Natural killer cell (primary cell): ENCODE data around the gene SH2D3A. TPM values are rescaled to one million over a fixed set of nuclear protein-coding genes. Genes with fewer than 3 reads are reported as not detected.

Source experiments
- ATAC-seq, 3 donors: fragments of 150-1000 bp in 2 of 3; fragments of 200-7000 bp in 1 of 3; cut with Tn5 transposase; 1 replicate in 1 of 3; 2 replicates in 2 of 3; pipeline ENCODE4 v1.10.0; 2021; ENCODE audit warnings: mild to moderate bottlenecking in 2 of 3, moderate library complexity in 2 of 3
- DNase-seq, 2 donors: peaks; one replicate each; pipeline versions ENCODE4 v3.0.0 to v3.0.0-alpha.2; 2013 to 2021; ENCODE audit warnings: mixed read lengths in 1 of 2
- H3K27ac ChIP-seq: one replicate; pipeline ENCODE4 v1.5.1; 2013; ENCODE audit warnings: mild to moderate bottlenecking, low read length
- H3K27me3 ChIP-seq: one replicate; pipeline ENCODE4 v1.6.1; 2013; ENCODE audit warnings: low read length; ENCODE audit not compliant: control insufficient read depth, insufficient read depth
- H3K36me3 ChIP-seq: one replicate; pipeline ENCODE4 v1.6.1; 2013; ENCODE audit warnings: low read length; ENCODE audit not compliant: control insufficient read depth, insufficient read depth
- H3K4me1 ChIP-seq: one replicate; pipeline ENCODE4 v1.6.1; 2013; ENCODE audit warnings: low read length; ENCODE audit not compliant: control insufficient read depth, insufficient read depth
- H3K4me3 ChIP-seq: one replicate; pipeline ENCODE4 v1.5.1; 2013; ENCODE audit warnings: low read length
- H3K9me3 ChIP-seq: one replicate; pipeline ENCODE4 v1.6.1; 2013; ENCODE audit warnings: low read length; ENCODE audit not compliant: control insufficient read depth, insufficient read depth
- H3K27ac Mint-ChIP-seq, 2 donors: one replicate each; pipeline ENCODE4 v1.8.0; 2022; ENCODE audit warnings: mild to moderate bottlenecking in 2 of 2, mixed read lengths in 2 of 2, moderate library complexity in 1 of 2
- H3K27me3 Mint-ChIP-seq, 2 donors: one replicate each; pipeline ENCODE4 v1.8.0; 2022; ENCODE audit warnings: low read depth in 2 of 2, mixed read lengths in 2 of 2
- H3K36me3 Mint-ChIP-seq: one replicate; pipeline ENCODE4 v1.8.0; 2022; ENCODE audit warnings: mixed read lengths
- H3K4me1 Mint-ChIP-seq, 2 donors: one replicate each; pipeline ENCODE4 v1.8.0; 2022; ENCODE audit warnings: mixed read lengths in 2 of 2
- H3K4me3 Mint-ChIP-seq: one replicate; pipeline ENCODE4 v1.8.0; 2022; ENCODE audit warnings: mild to moderate bottlenecking, moderate library complexity, mixed read lengths
- H3K9me3 Mint-ChIP-seq, 2 donors: one replicate each; pipeline ENCODE4 v1.8.0; 2022; ENCODE audit warnings: mixed read lengths in 2 of 2
- whole genome bisulfite sequencing: methylation state at CpG from one replicate; pipeline ENCODE4 v1.1.7; 2013; ENCODE audit warnings: missing lambda C conversion rate; ENCODE audit not compliant: insufficient coverage; 5-methylcytosine and 5-hydroxymethylcytosine counted together
- intact Hi-C: fragments of 100-400 bp; cut with micrococcal nuclease; formaldehyde crosslinking; loops from one replicate; pipeline ENCODE4 v1.14.2; 2022
- total RNA-seq, 4 donors: library from RNA; stranded (reverse); fragments of 120-200 nt in 1 of 4; gene quantifications; one replicate each; pipeline versions ENCODE4 v1.2.3 to v1.2.4, GENCODE V29; 2013 to 2022
- TF ChIP-seq, protein P1 (sequence below): fragments of 200-600 bp; IDR thresholded peaks from one replicate; pipeline ENCODE4 v1.8.0; 2022; ENCODE audit warnings: antibody characterized with exemption

Gene SH2D3A
- total RNA-seq, 3 donors from 2014 or later (not counting 1 experiment from before 2014, with no cell fraction given), result 14.6 to 20.1 (median 15.3) TPM

DNA sequence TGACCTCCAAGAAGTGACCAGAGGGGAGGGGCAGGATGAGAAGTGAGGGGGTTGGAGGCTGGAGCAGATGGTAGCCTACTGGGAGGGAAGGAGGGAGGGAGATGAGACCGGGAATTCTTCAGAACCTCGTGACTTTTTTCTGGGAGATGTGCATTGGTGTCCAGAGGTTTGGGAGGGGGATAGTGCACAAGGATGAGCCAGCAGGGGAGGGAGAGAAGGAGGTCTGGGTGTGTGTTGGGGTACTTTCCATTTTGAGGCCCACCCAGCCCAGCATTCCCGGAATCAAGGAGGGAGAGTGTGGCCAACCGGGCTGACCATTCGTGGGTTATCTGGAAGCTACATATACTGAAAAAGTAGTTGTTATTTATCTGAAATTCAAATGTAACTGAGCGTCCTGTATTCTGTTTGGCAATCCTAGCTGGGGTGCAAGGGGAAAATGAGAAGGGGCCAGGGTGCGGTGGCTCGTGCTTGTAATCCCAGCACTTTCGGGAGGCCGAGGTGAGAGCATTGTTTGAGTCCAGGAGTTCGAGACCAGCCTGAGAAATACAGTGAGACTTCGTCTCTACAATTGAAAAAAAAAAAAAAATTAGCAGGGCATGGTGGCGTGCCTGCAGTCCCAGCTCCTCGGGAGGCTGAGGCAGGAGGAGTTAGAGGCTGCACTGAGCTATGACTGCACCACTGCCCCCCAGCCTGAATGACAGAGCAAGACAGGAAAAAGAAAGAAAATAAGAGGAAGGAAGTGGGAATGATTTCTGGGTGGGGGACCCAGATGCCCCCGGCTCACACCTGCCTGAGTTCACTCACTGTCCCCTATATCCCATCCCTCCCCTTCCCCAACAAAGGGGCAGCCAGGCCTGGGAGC, 42.4 kb downstream of the SH2D3A start:
- Mint-ChIP-seq H3K9me3 (no peaks in the 10 kb centered on the region), H3K27ac (no peak overlapping the region), H3K36me3 (no peaks in the 10 kb centered on the region), H3K27me3 (peaks cover 0 to 3% of the 10 kb centered on the region in 2 donors), H3K4me3 (no peak overlapping the region), H3K4me1 (peaks cover 14 to 22% of the 10 kb centered on the region in 2 donors)
- 88% methylated on average over 15 of the region's 15 CpGs for WGBS
- no peak for ATAC-seq
- Histone ChIP-seq H3K36me3 (peaks cover 2% of the 10 kb centered on the region), H3K27ac (no peak overlapping the region), H3K27me3 (no peaks in the 10 kb centered on the region), H3K4me1 (peaks cover 29% of the 10 kb centered on the region), H3K9me3 (no peaks in the 10 kb centered on the region), H3K4me3 (no peak overlapping the region)
- intact Hi-C loops, result no loop called here
- TF ChIP-seq, protein P1, sequence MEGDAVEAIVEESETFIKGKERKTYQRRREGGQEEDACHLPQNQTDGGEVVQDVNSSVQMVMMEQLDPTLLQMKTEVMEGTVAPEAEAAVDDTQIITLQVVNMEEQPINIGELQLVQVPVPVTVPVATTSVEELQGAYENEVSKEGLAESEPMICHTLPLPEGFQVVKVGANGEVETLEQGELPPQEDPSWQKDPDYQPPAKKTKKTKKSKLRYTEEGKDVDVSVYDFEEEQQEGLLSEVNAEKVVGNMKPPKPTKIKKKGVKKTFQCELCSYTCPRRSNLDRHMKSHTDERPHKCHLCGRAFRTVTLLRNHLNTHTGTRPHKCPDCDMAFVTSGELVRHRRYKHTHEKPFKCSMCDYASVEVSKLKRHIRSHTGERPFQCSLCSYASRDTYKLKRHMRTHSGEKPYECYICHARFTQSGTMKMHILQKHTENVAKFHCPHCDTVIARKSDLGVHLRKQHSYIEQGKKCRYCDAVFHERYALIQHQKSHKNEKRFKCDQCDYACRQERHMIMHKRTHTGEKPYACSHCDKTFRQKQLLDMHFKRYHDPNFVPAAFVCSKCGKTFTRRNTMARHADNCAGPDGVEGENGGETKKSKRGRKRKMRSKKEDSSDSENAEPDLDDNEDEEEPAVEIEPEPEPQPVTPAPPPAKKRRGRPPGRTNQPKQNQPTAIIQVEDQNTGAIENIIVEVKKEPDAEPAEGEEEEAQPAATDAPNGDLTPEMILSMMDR, result no peak
- no peak for DNase-seq

DNA sequence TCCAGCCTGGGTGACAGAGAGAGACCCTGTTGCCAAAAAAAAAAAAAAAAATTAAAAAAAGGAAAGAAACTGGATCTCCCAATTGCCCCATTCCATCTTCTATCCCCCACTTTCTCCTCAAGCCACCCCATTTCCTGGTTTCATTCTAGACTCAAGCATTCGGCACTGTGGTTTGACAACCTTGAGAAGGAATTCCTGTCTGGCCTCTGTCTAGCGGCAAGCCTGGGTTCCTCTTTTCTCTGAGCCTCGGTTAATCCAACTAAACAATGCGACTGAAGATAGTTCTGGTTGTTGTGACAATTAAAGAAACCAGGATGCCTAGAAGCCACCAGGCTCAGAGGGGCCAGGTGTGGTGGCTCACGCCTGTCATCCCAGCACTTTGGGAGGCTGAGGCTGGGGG, 43.5 kb downstream of the SH2D3A start:
- DNase-seq (peak in 1 of 2 donors; percentile 33), ATAC-seq (peak in 2 of 3 donors; percentile 28 to 58)
- TF ChIP-seq, protein P1, result no peak
- peaks cover 20 to 28% of the 10 kb centered on the region in 2 donors for H3K4me1 Mint-ChIP-seq
- 18% methylated on average over 5 of the region's 5 CpGs for WGBS
- Histone ChIP-seq H3K4me1 (peaks cover 28% of the 10 kb centered on the region), H3K4me3 (no peak overlapping the region), H3K36me3 (no peaks in the 10 kb centered on the region), H3K27me3 (no peaks in the 10 kb centered on the region), H3K9me3 (no peaks in the 10 kb centered on the region), H3K27ac (no peak overlapping the region)
- intact Hi-C loops, result no loop called here
- peaks cover 0 to 3% of the 10 kb centered on the region in 2 donors for H3K27me3 Mint-ChIP-seq
- no peaks in the 10 kb centered on the region for H3K36me3 Mint-ChIP-seq
- no peaks in the 10 kb centered on the region for H3K9me3 Mint-ChIP-seq
- peak overlapping the region in 1 of 2 donors; percentile 18 for H3K27ac Mint-ChIP-seq
- H3K4me3 Mint-ChIP-seq, result no peak overlapping the region

DNA sequence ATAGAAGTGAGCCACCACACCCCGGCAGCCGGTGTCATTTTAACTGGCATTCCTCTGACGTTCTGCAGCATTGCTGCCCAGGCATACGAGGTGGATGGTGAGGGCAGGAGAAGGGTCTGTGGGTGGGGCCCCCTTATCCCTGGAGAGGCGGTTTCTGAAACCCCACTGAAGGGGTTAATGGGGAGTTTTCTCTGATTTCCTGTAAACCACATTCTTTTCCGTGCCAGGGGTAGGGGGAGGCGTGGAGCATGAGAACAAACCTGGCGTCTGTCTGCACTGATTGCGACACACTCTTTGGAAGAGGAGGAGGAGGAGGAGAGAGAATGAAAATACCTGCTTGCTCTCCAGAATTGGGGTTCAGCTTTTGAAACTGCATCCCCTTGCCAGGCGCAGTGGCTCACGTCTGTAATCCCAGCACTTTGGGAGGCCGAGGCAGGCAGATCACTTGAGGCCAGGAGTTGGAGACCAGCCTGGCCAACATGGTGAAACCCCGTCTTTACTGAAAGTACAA, 44.1 kb downstream of the SH2D3A start:
- no peak overlapping the region for H3K27ac ChIP-seq
- no peak overlapping the region for H3K4me3 Mint-ChIP-seq
- H3K27me3 Mint-ChIP-seq, result peaks cover 0 to 3% of the 10 kb centered on the region in 2 donors
- H3K4me1 Mint-ChIP-seq, result peaks cover 20 to 23% of the 10 kb centered on the region in 2 donors
- intact Hi-C loops, result no loop called here
- no peaks in the 10 kb centered on the region for H3K9me3 ChIP-seq
- ATAC-seq (no peak), DNase-seq (no peak)
- peaks cover 23% of the 10 kb centered on the region for H3K4me1 ChIP-seq
- no peaks in the 10 kb centered on the region for H3K36me3 ChIP-seq
- 54% methylated on average over 13 of the region's 13 CpGs for WGBS
- no peaks in the 10 kb centered on the region for H3K27me3 ChIP-seq
- no peak overlapping the region for H3K4me3 ChIP-seq
- no peaks in the 10 kb centered on the region for H3K9me3 Mint-ChIP-seq
- H3K27ac Mint-ChIP-seq, result no peak overlapping the region
- TF ChIP-seq, protein P1, result no peak
- no peaks in the 10 kb centered on the region for H3K36me3 Mint-ChIP-seq
